Subcutaneous adipose tissue (tissue), 4 donors: ENCODE results near the gene INPP4B. TPM values are rescaled to one million over a fixed set of nuclear protein-coding genes. Genes with fewer than 3 reads are reported as not detected.

Source experiments
- total RNA-seq, 4 donors: library from RNA; depleted of rRNA; stranded (reverse); fragments of >200 nt; gene quantifications; one replicate each; pipeline ENCODE4 v1.1.0, GENCODE V29; 2016
- TF ChIP-seq, protein P1 (sequence below): fragments of 450-650 bp; IDR thresholded peaks from one replicate; pipeline ENCODE4 v1.5.1; 2016; ENCODE audit warnings: low read depth, mild to moderate bottlenecking, control low read depth, antibody characterized with exemption, moderate library complexity

Gene INPP4B
- total RNA-seq, 4 donors from 2014 or later = 14.3 to 28.1 (median 24.6) TPM

DNA sequence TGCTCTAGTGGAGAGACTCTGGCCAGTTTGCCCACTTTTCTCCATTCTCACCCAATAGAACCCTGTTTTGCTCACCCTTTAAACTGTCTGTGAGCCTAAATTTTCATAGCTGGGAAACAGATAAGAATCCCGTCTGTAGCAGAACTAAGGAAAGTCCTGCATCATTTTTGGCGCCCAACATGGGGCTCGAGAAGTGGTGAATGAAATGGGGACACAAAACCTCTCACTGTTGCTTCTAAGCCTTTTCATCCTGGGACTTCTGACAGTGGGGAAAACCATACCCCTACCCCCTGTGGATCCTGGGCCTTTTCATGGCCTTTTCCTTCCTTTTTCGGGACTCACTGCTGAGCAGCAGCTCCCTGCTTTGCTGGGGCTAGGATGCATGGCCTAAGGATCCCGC, 189.9 kb downstream of the INPP4B start:
- TF ChIP-seq, protein P1, sequence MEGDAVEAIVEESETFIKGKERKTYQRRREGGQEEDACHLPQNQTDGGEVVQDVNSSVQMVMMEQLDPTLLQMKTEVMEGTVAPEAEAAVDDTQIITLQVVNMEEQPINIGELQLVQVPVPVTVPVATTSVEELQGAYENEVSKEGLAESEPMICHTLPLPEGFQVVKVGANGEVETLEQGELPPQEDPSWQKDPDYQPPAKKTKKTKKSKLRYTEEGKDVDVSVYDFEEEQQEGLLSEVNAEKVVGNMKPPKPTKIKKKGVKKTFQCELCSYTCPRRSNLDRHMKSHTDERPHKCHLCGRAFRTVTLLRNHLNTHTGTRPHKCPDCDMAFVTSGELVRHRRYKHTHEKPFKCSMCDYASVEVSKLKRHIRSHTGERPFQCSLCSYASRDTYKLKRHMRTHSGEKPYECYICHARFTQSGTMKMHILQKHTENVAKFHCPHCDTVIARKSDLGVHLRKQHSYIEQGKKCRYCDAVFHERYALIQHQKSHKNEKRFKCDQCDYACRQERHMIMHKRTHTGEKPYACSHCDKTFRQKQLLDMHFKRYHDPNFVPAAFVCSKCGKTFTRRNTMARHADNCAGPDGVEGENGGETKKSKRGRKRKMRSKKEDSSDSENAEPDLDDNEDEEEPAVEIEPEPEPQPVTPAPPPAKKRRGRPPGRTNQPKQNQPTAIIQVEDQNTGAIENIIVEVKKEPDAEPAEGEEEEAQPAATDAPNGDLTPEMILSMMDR = no peak

DNA sequence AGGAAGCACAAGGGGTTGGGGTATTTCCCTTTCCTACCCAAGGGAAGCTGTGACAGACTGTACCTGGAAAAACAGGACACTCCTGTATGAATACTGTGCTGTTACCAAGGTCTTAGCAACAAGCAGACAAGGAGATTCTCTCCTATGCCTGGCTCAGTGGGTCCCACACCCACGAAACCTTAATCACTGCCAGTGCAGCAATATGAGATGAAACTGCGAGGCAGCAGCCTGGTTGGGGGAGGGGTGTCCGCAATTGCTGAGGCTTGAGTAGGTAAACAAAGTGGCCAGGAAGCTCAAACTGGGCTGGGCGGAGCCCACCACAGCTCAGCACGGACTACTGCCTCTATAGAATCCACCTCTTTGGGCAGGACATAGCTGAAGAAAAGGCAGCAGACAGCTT, 197.7 kb downstream of the INPP4B start:
- TF ChIP-seq, protein P1 = no peak

DNA sequence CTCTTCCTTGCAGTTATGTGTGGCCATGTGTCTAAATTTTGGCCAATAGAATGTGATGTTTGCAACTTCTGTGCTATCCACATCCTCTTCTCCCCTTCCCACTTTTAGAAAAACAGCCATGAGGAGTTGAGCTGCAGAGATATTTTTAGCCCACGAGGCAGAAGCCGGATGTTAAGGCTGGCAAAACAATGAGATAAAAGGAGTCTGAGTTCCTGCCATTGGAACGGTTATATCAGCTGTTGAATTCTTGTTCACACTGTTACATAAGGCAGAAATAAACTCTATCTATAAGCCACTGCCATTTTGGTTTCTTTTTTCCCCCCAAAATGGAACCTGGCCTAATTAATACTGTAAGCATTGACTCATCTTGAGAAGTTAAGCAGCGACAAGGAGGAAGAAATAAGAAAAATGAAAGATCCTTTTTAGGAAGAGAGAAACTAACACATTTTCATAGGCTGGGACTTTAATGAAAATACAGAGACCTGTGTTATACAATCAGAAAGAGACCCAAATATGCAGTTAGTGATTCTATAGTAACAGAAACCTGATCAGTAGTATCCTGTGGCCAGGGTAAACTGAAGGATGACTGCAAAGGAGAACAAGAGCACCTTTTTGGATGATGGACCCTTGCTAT, 200.5 kb downstream of the INPP4B start:
- TF ChIP-seq, protein P1 = no peak

DNA sequence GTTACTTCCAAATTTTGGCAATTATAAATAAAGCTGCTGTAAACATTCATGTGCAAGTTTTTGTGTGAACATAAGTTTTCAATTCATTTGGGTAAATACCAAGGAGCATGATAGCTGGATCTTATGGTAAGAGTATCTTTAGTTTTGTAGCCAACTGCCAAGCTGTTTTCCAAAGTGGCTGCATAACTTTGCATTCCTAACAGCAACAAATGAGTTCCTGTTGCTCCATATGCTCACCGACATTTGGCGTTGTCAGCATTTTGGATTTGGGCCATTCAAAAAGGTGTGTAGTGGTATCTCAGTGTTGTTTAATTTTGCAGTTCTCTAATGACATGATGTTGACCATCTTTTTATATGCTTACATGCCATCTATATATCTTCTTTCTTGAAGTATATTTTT, 208.5 kb downstream of the INPP4B start:
- TF ChIP-seq, protein P1 = no peak

DNA sequence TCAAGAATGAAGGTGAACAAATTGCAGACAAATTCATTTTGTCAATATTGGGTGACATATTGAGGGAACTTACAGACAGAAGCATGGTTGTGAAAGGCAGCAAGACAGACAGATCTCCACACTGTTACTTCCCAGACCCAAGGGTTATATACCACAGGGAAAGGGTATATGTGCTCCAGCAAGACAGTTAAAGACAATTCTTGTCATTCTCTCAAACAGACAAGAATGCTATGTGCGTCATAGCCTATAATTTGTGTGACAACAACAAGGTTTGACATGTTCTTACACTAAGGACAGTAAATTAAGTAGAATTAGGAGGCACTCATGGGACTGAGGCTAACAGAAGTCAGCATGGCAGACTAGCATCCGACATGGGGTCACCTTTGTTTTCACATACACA, 214.3 kb downstream of the INPP4B start:
- TF ChIP-seq, protein P1 = no peak

DNA sequence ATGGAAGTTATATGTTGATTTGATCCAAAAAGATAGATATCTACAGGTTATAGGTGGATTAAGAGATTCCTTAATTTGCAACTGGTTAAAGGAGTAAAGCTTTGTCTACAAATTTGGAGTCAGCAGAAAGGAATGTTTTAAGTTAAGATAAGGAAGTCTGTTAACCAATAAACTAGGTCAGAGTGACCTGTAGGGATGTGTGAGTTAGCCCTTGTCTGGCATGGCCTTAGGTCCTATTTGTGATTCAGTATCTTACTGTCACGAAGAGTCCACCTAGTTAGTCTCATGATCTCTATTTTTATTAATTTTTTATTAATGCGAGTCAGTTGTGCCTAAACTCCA, 230.8 kb downstream of the INPP4B start:
- TF ChIP-seq, protein P1 = no peak

DNA sequence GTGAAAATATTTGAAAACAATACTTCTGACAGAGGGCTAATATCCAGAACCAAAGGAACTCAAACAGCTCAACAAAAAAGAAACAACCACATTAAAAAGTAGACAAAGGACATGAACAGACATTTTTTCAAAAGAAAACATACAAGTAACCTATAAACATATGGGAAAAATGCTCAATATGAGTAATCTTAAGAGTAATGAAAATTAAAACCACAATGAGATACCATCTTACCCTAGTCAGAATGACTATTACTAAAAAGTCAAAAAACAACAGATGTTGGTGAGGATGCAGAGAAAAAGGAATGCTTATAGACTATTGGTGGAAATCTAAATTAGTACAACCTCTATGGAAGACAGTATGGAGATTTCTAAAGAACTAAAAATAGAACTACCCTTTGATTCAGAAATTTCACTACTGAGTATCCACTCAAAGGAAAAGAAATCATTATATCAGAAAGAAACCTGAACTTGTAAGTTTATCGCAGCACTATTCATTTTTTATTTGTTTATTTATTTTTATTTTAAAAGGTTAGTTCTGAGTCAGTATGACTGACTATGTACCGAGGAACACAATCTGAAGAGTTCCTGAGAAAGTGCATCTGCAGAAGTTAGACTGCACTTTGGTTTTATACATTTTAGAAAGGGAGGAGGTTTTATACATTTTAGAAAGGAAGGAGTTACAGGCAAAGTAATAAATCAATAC, 231.3 kb downstream of the INPP4B start:
- TF ChIP-seq, protein P1 = no peak
